Adipocyte (in vitro differentiated cells): Measurements from ENCODE around the gene AHDC1.
"Not testable (repeated sequence)": the region's sequence is repeated elsewhere in the genome, so short reads cannot be mapped to it uniquely, and the experiment has no call there.

Experiments used
- DNase-seq: peaks from one replicate; pipeline ENCODE4 v3.0.0-alpha.2; 2015; ENCODE audit warnings: low read depth
- H3K27me3 ChIP-seq: replicated peaks from 2 replicates; pipeline ENCODE4 v1.7.0; 2013; ENCODE audit warnings: mild to moderate bottlenecking, low read length, moderate library complexity; ENCODE audit not compliant: control insufficient read depth, insufficient read depth
- H3K36me3 ChIP-seq: 2 replicates; pipeline ENCODE4 v1.7.0; 2013; ENCODE audit warnings: low read length, mild to moderate bottlenecking, moderate library complexity; ENCODE audit not compliant: control insufficient read depth, insufficient read depth, severe bottlenecking
- H3K4me1 ChIP-seq: 2 replicates; pipeline ENCODE4 v1.7.0; 2013; ENCODE audit warnings: mild to moderate bottlenecking, low read length, moderate library complexity; ENCODE audit not compliant: control insufficient read depth, insufficient read depth
- H3K4me3 ChIP-seq: 2 replicates; pipeline ENCODE4 v1.7.0; 2013; ENCODE audit warnings: mild to moderate bottlenecking, low read length, moderate library complexity
- H3K9ac ChIP-seq: 2 replicates; pipeline ENCODE4 v1.7.0; 2013; ENCODE audit warnings: mild to moderate bottlenecking, low read length, moderate library complexity
- H3K9me3 ChIP-seq: 2 replicates; pipeline ENCODE4 v1.7.0; 2013; ENCODE audit warnings: mild to moderate bottlenecking, low read length, moderate library complexity; ENCODE audit not compliant: control insufficient read depth

AHDC1 gene

DNA sequence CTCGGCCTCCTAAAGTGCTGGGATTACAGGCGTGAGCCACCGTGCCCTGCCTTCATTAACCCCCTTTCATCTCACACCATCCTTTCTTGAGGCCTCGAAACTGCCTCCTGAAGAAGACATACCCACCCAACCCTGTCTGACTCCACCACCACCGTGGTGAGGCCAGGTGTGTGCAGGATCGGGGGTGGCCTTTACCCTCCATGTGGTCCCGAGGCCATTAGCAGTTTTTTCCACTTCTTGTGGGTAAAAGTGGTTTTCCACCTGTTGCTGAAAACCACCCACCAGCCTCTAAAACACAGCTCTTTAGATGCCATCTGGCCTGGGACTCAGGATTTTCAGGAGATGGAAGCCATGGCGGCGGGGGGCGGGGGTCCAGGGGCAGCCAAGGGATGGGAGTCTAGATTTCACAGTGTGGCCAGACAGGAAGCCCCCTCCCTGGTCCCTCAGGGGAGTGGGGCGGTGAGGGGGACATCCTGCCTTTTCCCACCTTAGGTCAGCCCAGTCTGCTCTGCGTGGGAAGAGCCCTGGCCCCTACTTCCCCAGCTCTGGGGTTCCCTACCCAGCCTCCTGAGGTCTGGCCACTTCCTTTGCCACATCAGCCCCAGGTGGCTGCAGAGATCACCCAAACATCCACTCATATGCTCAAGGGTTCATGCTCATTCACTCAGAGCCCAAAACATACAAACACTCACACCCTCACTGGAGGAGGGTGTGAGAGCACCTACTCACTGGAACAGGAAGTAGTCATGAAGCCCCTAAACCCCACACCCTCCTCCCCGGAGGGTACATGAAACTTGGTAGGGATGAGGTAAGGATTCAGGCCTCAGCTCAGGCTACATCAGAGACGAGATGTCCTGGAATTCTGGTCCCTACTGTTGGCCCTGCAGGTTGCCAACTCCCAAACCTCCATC is 28.7 kb upstream of the AHDC1 start:
- H3K4me3 ChIP-seq = no peak overlapping the region
- H3K9me3 ChIP-seq = no peaks in the 10 kb centered on the region
- no peaks in the 10 kb centered on the region for H3K27me3 ChIP-seq
- DNase-seq = no peak
- peaks cover 34% of the 10 kb centered on the region for H3K4me1 ChIP-seq
- no peaks in the 10 kb centered on the region for H3K36me3 ChIP-seq
- H3K9ac ChIP-seq = no peak overlapping the region

GRCh38 chr1:27630859-27631491 is 27.0 kb upstream of the AHDC1 start:
- H3K27me3 ChIP-seq = no peaks in the 10 kb centered on the region
- no peaks in the 10 kb centered on the region for H3K9me3 ChIP-seq
- no peak overlapping the region for H3K9ac ChIP-seq
- no peak for DNase-seq
- no peak overlapping the region for H3K4me3 ChIP-seq
- peaks cover 48% of the 10 kb centered on the region for H3K4me1 ChIP-seq
- H3K36me3 ChIP-seq = no peaks in the 10 kb centered on the region

- no peaks in the 10 kb centered on the region for H3K36me3 ChIP-seq
- H3K9me3 ChIP-seq = no peaks in the 10 kb centered on the region
- H3K9ac ChIP-seq = peak overlapping the region; percentile 79
- H3K4me3 ChIP-seq = no peak overlapping the region
- peaks cover 68% of the 10 kb centered on the region for H3K4me1 ChIP-seq
- no peaks in the 10 kb centered on the region for H3K27me3 ChIP-seq
- no peak for DNase-seq
These were observed 24.8 kb upstream of the AHDC1 start for GRCh38 chr1:27628712-27629111.

- not testable (repeated sequence) for H3K4me3 ChIP-seq, H3K27me3 ChIP-seq, DNase-seq, H3K9me3 ChIP-seq, H3K36me3 ChIP-seq, H3K9ac ChIP-seq
- H3K4me1 ChIP-seq = peaks cover 70% of the 10 kb centered on the region
These were observed 23.8 kb upstream of the AHDC1 start for GRCh38 chr1:27627733-27628132.

DNA sequence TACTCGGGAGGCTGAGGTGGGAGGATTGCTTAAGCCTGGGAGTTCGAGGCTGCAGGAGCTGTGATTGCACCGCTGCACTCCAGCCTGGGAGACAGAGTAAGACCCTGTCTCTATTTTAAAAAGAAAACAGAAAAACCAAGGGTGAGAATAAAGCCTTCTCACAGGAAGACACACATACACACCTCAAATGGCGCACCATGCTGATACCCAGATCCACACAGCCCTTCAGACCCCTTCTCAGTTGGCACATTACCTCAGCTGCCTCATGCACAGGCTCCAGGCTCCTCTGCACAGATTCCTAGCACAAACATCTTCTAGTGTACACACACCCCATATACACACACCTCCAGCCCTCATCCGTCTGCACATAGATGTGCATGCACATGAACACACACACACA is 23.1 kb upstream of the AHDC1 start:
- peaks cover 70% of the 10 kb centered on the region for H3K4me1 ChIP-seq
- H3K4me3 ChIP-seq = no peak overlapping the region
- no peaks in the 10 kb centered on the region for H3K9me3 ChIP-seq
- H3K9ac ChIP-seq = peak overlapping the region; percentile 46
- no peaks in the 10 kb centered on the region for H3K27me3 ChIP-seq
- H3K36me3 ChIP-seq = no peaks in the 10 kb centered on the region
- DNase-seq = no peak

- Histone ChIP-seq H3K36me3 (no peaks in the 10 kb centered on the region), H3K4me3 (no peak overlapping the region), H3K9ac (peak overlapping the region; percentile 46), H3K4me1 (peaks cover 74% of the 10 kb centered on the region), H3K27me3 (no peaks in the 10 kb centered on the region), H3K9me3 (no peaks in the 10 kb centered on the region)
- no peak for DNase-seq
These were observed 22.3 kb upstream of the AHDC1 start for GRCh38 chr1:27626031-27626935.

- no peaks in the 10 kb centered on the region for H3K27me3 ChIP-seq
- H3K9me3 ChIP-seq = no peaks in the 10 kb centered on the region
- H3K4me1 ChIP-seq = peaks cover 65% of the 10 kb centered on the region
- H3K9ac ChIP-seq = peak overlapping the region; percentile 70
- no peak for DNase-seq
- H3K4me3 ChIP-seq = peak overlapping the region; percentile 2
- no peaks in the 10 kb centered on the region for H3K36me3 ChIP-seq
These were observed 20.7 kb upstream of the AHDC1 start for GRCh38 chr1:27624467-27625178.

- Histone ChIP-seq H3K4me3 (no peak overlapping the region), H3K4me1 (peaks cover 55% of the 10 kb centered on the region), H3K9ac (peak overlapping the region; percentile 70), H3K27me3 (no peaks in the 10 kb centered on the region), H3K36me3 (no peaks in the 10 kb centered on the region), H3K9me3 (no peaks in the 10 kb centered on the region)
- no peak for DNase-seq
These were observed 19.6 kb upstream of the AHDC1 start for GRCh38 chr1:27623327-27624212.

- Histone ChIP-seq H3K4me3 (no peak overlapping the region), H3K9me3 (no peaks in the 10 kb centered on the region), H3K4me1 (peaks cover 47% of the 10 kb centered on the region), H3K27me3 (no peaks in the 10 kb centered on the region), H3K9ac (no peak overlapping the region), H3K36me3 (no peaks in the 10 kb centered on the region)
- no peak for DNase-seq
These were observed 18.9 kb upstream of the AHDC1 start for GRCh38 chr1:27622828-27623227.
